GM18517 (cell line): Measurements from ENCODE around the gene RNU6-1.
A peak's percentile ranks its signal among the peaks of the same experiment; 100 is the strongest.

ENCODE experiments used
- ATAC-seq: cut with Tn5 transposase; IDR thresholded peaks from one replicate; pipeline ENCODE4 v1.9.1; 2021; ENCODE audit warnings: mild to moderate bottlenecking, moderate library complexity; ENCODE audit not compliant: unreplicated experiment

RNU6-1 gene

GRCh38 chr15:67859331-67859946 lies 19.6 kb upstream of the RNU6-1 start:
- ATAC-seq = no peak

GRCh38 chr15:67857220-67857619 lies 17.4 kb upstream of the RNU6-1 start:
- no peak for ATAC-seq

- ATAC-seq = no peak
These were observed 16.0 kb upstream of the RNU6-1 start for GRCh38 chr15:67855842-67856241.

- ATAC-seq = no peak
These were observed 14.5 kb upstream of the RNU6-1 start for GRCh38 chr15:67854358-67854757.

GRCh38 chr15:67853454-67853853 lies 13.6 kb upstream of the RNU6-1 start:
- no peak for ATAC-seq

- no peak for ATAC-seq
These were observed 12.6 kb upstream of the RNU6-1 start for GRCh38 chr15:67852418-67852817.

GRCh38 chr15:67850994-67851571 lies 11.2 kb upstream of the RNU6-1 start:
- ATAC-seq = no peak

GRCh38 chr15:67850336-67850735 lies 10.5 kb upstream of the RNU6-1 start:
- no peak for ATAC-seq

GRCh38 chr15:67849538-67849937 lies 9.7 kb upstream of the RNU6-1 start:
- ATAC-seq = no peak

- no peak for ATAC-seq
These were observed 6.1 kb upstream of the RNU6-1 start for GRCh38 chr15:67845974-67846373.

- no peak for ATAC-seq
These were observed 3.9 kb upstream of the RNU6-1 start for GRCh38 chr15:67843571-67844387.

- no peak for ATAC-seq
These were observed 3.3 kb upstream of the RNU6-1 start for GRCh38 chr15:67843092-67843501.

GRCh38 chr15:67841513-67841762 lies 1.6 kb upstream of the RNU6-1 start:
- no peak for ATAC-seq

- no peak for ATAC-seq
These were observed 1.1 kb upstream of the RNU6-1 start for GRCh38 chr15:67840749-67841512.

GRCh38 chr15:67839499-67839928 lies 331 bp downstream of the RNU6-1 start:
- ATAC-seq = peak; percentile 17

GRCh38 chr15:67838789-67839332 lies 984 bp downstream of the RNU6-1 start:
- no peak for ATAC-seq

GRCh38 chr15:67836955-67837354 lies 2.9 kb downstream of the RNU6-1 start:
- no peak for ATAC-seq

GRCh38 chr15:67836477-67836876 lies 3.4 kb downstream of the RNU6-1 start:
- ATAC-seq = no peak

GRCh38 chr15:67836134-67836455 lies 3.8 kb downstream of the RNU6-1 start:
- ATAC-seq = no peak

- no peak for ATAC-seq
These were observed 4.3 kb downstream of the RNU6-1 start for GRCh38 chr15:67835297-67836133.
